IPS-15b (cell line): ENCODE data around the gene SCAMP5.

Experiments used
- H3K27me3 ChIP-seq: one replicate; pipeline ENCODE4 v1.6.1; 2013; ENCODE audit warnings: low read length; ENCODE audit not compliant: control insufficient read depth, insufficient read depth
- H3K36me3 ChIP-seq: one replicate; pipeline ENCODE4 v1.6.1; 2013; ENCODE audit warnings: low read length; ENCODE audit not compliant: control insufficient read depth, insufficient read depth
- H3K4me1 ChIP-seq: one replicate; pipeline ENCODE4 v1.6.1; 2013; ENCODE audit warnings: mild to moderate bottlenecking, low read length; ENCODE audit not compliant: control insufficient read depth, insufficient read depth
- H3K4me3 ChIP-seq: one replicate; pipeline ENCODE4 v1.5.1; 2013; ENCODE audit warnings: low read depth, low read length
- H3K9ac ChIP-seq: one replicate; pipeline ENCODE4 v1.6.1; 2013; ENCODE audit warnings: low read depth, mild to moderate bottlenecking, low read length
- H3K9me3 ChIP-seq: one replicate; pipeline ENCODE4 v1.6.1; 2013; ENCODE audit warnings: mild to moderate bottlenecking, low read length; ENCODE audit not compliant: control insufficient read depth, insufficient read depth

Gene SCAMP5

DNA sequence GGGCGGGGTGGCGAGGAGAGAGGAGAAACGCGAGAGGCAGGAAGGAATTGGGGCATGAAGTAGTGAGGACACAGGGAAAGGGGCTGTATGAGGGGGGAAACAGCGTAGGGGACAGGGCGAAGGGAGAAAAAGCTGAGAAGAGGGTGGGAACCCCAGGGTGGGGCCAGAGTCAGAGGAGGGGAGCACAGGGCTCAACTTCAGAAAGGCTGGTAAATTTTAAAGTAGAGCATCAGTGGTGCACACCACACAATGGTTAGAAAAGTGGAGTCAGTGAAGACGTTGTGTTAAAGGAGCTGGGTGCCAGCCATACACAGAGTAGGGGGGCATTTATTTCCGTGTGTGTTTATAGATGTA, 35.8 kb upstream of the SCAMP5 start:
- no peaks in the 10 kb centered on the region for H3K9me3 ChIP-seq
- H3K9ac ChIP-seq, result no peak overlapping the region
- H3K36me3 ChIP-seq, result peaks cover 2% of the 10 kb centered on the region
- H3K4me1 ChIP-seq, result no peaks in the 10 kb centered on the region
- H3K27me3 ChIP-seq, result peaks cover 25% of the 10 kb centered on the region
- H3K4me3 ChIP-seq, result peak overlapping the region; percentile 91

DNA sequence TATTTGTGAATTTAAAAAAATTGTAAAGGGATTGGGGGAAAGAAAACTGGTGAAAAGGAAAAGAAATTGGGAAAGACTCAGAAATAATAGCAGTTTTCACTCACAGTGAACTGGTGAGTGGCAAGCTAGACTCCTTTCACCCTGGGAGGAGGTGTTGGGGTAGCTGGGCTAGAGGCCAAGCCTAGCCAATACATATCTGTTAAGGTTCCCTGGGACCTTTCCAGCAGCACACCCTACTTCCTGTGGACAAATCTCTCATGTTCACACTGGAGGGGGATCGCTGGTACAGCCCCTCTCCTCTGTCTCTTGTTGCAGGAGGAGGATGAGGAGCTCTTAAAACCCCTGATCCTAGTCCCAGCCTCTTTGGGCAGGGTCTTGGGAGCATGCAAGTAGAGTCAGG, 35.1 kb upstream of the SCAMP5 start:
- no peaks in the 10 kb centered on the region for H3K36me3 ChIP-seq
- H3K4me1 ChIP-seq, result no peaks in the 10 kb centered on the region
- H3K27me3 ChIP-seq, result peaks cover 22% of the 10 kb centered on the region
- H3K9me3 ChIP-seq, result no peaks in the 10 kb centered on the region
- no peak overlapping the region for H3K4me3 ChIP-seq
- H3K9ac ChIP-seq, result no peak overlapping the region

DNA sequence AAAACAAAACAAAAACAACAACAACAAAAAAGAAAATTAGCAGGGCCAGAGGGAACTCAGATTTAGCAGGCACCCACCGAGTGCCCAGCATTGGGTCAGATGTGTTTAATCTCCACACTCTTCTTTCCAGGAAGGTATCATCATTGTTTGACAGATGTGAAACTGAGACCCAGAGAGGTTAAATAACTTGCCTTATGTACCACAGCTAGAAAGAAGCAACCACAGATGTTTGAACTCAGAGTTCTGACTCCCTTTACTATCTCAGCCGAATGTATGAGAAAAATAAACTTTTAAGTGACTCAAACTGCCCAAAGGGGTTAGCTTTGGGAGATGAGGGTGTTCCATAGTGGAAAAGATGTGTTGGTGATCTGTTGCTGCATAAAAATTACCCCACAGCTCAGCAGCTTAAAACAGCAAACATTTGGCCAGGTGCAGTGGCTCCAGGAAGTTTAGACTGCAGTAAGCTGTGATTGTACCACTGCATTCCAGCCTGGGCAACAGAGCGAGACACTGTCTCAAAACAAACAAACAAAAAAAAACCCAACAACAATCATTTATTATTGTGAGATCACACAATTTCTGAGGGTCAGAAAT, 34.3 kb upstream of the SCAMP5 start:
- Histone ChIP-seq H3K36me3 (no peaks in the 10 kb centered on the region), H3K4me3 (no peak overlapping the region), H3K9me3 (no peaks in the 10 kb centered on the region), H3K4me1 (no peaks in the 10 kb centered on the region), H3K9ac (no peak overlapping the region), H3K27me3 (peaks cover 16% of the 10 kb centered on the region)

DNA sequence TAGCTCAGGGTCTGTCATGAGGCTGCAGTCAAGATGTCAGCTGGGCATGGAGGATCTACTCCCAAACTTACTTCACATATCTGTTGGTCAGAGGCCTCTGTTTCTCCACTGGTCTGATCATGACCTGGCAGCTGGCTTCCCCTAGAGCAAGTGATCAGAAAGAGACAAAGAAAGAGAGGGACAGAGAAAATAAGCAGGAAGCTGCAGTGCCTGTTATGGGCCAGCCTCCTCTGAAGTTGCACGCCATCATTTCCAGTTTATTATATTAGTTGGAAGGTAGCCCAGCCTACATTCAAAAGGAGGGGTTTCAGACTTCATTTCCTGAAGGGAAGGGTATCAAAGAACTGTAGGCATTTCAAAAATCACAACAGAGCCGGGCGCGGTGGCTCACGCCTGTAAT, 33.7 kb upstream of the SCAMP5 start:
- H3K9me3 ChIP-seq, result no peaks in the 10 kb centered on the region
- peaks cover 16% of the 10 kb centered on the region for H3K27me3 ChIP-seq
- H3K4me1 ChIP-seq, result no peaks in the 10 kb centered on the region

DNA sequence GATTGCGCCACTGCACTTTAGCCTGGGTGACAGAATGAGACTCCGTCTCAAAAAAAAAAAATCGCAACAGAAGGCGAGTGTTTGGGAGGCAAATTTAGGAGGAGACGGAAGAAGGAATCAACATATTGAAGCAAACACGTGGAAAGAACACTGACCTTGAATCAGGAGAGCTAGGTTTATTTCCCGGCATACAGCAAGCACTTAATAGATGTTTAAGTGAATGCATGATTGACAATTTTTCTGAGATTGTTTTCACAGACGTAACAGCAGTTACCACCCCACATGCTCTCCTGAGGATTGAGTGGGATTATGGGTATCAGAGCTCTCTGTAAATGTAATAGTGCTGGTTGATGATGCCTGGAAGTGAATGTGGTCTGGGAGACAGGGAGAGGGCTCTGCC, 33.1 kb upstream of the SCAMP5 start:
- Histone ChIP-seq H3K4me1 (no peaks in the 10 kb centered on the region), H3K4me3 (no peak overlapping the region), H3K36me3 (no peaks in the 10 kb centered on the region), H3K27me3 (peaks cover 16% of the 10 kb centered on the region), H3K9ac (no peak overlapping the region), H3K9me3 (no peaks in the 10 kb centered on the region)

More for the DNA sequence above, 33.7 kb upstream of the SCAMP5 start:
- no peaks in the 10 kb centered on the region for H3K36me3 ChIP-seq
- no peak overlapping the region for H3K9ac ChIP-seq
- H3K4me3 ChIP-seq, result no peak overlapping the region

DNA sequence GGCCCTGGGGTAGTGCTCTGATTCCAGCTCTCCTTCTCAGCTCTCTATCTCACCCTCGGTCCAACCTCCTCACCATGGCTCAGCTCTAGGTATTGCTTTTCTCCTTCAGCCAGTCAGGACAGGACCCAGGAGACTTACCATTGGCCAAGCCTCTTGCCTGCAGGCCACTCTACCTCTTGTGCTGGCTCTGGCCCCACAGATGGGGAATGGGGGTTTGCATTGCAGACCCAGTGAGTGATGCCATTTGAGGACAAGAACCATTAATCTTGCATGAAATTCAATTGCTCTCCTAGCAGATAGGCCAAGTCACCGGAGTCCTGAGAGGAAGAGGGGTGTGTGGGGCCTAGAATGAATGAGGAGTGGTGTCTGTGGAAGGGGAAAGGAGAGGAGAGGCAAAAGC, 32.7 kb upstream of the SCAMP5 start:
- H3K36me3 ChIP-seq, result no peaks in the 10 kb centered on the region
- no peak overlapping the region for H3K4me3 ChIP-seq
- no peaks in the 10 kb centered on the region for H3K4me1 ChIP-seq
- H3K9me3 ChIP-seq, result no peaks in the 10 kb centered on the region
- H3K9ac ChIP-seq, result no peak overlapping the region
- peaks cover 16% of the 10 kb centered on the region for H3K27me3 ChIP-seq

DNA sequence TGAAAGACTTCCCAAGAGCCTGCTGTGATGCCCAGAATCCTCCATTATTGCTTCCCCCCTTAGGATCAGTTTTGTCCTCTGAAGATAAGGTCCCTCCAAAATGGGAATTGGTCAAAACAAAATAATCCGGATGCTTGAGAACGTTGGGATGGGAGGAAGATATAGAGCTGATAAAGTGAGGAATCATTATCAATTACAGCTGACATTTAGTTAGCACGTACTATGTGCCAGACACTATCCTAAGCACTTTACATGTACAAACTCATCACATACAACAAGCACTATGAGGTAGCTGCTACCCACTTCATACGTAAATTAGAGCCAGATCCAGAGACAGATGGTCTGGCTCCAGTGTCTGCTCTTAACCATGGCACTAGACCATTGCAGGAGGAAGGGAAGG, 32.1 kb upstream of the SCAMP5 start:
- H3K27me3 ChIP-seq, result peaks cover 16% of the 10 kb centered on the region
- H3K36me3 ChIP-seq, result no peaks in the 10 kb centered on the region
- H3K9me3 ChIP-seq, result no peaks in the 10 kb centered on the region
- no peak overlapping the region for H3K9ac ChIP-seq
- H3K4me1 ChIP-seq, result no peaks in the 10 kb centered on the region
- no peak overlapping the region for H3K4me3 ChIP-seq

DNA sequence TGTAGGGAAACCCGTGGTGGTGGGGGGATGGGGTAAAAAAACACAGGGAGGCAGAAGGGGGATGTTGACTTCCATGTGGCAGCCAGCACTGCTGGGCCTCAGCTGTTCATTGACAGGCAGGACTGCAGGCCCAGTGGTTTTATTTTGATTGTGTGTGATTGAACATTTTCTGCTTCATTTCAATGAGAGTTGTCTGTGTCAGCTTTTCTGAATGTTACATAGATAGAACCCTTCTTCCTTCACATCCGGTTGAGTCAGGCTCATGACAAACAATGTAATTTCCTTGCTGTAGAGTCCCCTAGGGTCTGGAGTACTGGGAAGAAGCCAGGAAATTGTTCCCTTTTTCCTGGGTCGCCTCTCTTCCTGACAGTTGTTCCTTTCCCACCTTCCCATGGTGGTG, 30.6 kb upstream of the SCAMP5 start:
- H3K4me1 ChIP-seq, result no peaks in the 10 kb centered on the region
- H3K36me3 ChIP-seq, result no peaks in the 10 kb centered on the region
- H3K9me3 ChIP-seq, result no peaks in the 10 kb centered on the region
- H3K4me3 ChIP-seq, result no peak overlapping the region
- no peak overlapping the region for H3K9ac ChIP-seq
- H3K27me3 ChIP-seq, result peaks cover 7% of the 10 kb centered on the region

DNA sequence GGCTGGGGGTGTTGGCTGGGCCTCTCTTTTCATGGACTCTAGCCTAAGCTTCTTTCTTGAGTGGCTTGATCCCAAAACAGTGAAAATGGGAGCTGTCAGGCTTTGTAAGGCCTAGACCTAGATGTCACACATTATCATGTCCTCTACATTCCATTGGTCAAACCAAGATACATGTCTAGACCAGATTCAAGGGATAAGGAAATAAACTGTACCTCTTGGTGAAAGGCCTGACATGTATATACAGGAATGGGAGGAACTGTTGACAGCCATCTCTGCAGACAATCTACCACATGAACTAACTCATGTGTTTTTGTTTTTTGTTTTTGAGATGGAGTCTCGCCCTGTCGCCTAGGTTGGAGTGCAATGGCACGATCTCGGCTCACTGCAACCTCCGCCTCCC, 27.7 kb upstream of the SCAMP5 start:
- Histone ChIP-seq H3K4me1 (no peaks in the 10 kb centered on the region), H3K4me3 (no peak overlapping the region), H3K9ac (no peak overlapping the region), H3K36me3 (no peaks in the 10 kb centered on the region), H3K9me3 (no peaks in the 10 kb centered on the region), H3K27me3 (no peaks in the 10 kb centered on the region)

DNA sequence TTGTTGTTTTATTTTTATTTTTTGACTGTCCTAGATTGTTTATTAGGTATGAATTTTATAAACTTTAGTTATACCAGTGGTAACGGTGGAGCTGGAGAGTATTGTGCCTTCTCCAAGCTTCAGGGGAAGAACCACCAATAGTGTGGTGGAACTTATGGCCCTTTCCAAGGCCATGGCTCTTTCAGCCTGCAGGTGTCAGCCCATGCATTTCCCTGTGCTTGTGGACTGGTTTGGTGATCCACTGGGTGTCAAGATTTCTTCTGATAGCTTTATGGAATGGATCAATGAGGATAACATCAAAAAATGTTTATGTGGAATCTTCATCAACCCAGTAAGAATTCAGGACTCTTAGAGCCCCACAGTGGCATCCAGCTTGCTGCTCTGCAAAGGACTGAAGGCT, 19.2 kb upstream of the SCAMP5 start:
- H3K27me3 ChIP-seq, result no peaks in the 10 kb centered on the region
- no peak overlapping the region for H3K9ac ChIP-seq
- H3K36me3 ChIP-seq, result no peaks in the 10 kb centered on the region
- H3K4me3 ChIP-seq, result no peak overlapping the region
- H3K4me1 ChIP-seq, result peaks cover 5% of the 10 kb centered on the region
- H3K9me3 ChIP-seq, result no peaks in the 10 kb centered on the region

DNA sequence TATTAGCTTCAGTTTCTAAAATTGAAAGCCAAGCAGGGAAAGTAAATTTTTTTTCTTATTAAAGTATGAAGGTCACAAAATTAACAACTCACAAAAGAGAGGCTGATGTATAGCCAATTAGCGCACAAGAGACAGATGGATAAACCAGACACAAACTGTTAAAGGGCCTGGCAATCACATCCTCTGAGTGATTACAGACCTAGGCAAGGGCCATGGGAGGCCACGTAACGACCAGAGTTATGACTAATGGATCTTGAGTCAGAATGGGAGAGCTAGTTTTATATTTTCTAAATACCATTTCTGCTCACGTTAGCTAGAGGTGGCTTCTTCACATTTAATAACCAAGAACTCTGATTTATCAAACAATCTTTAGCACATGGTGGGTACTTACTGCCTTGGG, 17.8 kb upstream of the SCAMP5 start:
- Histone ChIP-seq H3K9me3 (no peaks in the 10 kb centered on the region), H3K27me3 (no peaks in the 10 kb centered on the region), H3K4me3 (no peak overlapping the region), H3K4me1 (peaks cover 5% of the 10 kb centered on the region), H3K36me3 (no peaks in the 10 kb centered on the region), H3K9ac (no peak overlapping the region)

DNA sequence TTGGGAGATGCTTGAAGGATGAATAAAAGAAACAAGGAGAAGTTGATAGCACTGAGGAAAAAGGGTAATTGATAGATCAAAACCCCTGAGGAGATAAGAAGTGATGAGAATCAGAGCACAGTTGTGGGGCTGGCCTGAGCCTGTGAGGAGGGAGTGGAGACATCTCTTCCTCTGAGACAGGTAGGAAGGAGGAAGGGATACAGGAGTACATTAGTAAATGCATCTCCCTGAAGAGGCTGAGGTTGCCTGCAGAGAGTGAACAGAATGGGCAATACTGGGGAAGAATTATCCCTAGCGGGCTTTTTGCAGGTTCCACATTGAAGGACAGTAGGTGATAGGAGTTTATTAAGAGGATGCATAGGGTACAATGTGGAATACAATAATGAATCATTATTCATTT, 17.3 kb upstream of the SCAMP5 start:
- no peaks in the 10 kb centered on the region for H3K27me3 ChIP-seq
- H3K4me1 ChIP-seq, result peaks cover 5% of the 10 kb centered on the region

DNA sequence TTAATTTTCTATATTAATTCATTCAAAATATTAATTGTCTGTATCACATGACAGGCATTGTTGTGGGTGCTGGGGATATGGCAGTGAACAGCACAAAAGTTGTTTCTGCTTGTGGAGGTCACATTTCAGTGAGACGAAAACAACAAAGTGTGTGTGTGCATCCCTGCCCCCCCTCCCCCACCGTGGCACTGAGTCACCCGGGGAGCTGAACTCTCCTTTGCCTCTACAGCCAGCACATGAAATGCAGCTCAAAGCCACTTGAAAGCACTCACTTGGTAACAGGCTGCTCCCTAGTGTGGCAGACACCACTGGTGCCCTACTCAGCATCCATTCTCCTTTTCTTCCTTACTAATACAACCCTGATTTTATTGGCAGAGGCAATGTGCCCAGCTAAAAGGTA, 16.9 kb upstream of the SCAMP5 start:
- Histone ChIP-seq H3K36me3 (no peaks in the 10 kb centered on the region), H3K9me3 (no peaks in the 10 kb centered on the region), H3K27me3 (no peaks in the 10 kb centered on the region), H3K9ac (no peak overlapping the region), H3K4me3 (no peak overlapping the region), H3K4me1 (peaks cover 5% of the 10 kb centered on the region)

More for the DNA sequence above, 17.3 kb upstream of the SCAMP5 start:
- no peak overlapping the region for H3K4me3 ChIP-seq
- no peaks in the 10 kb centered on the region for H3K9me3 ChIP-seq
- H3K9ac ChIP-seq, result no peak overlapping the region
- H3K36me3 ChIP-seq, result no peaks in the 10 kb centered on the region
